H1 (cell line): ENCODE measurements around the gene RMC1. TPM values are rescaled to one million over a fixed set of nuclear protein-coding genes. Genes with fewer than 3 reads are reported as not detected.

Experiments
- HDAC2 ChIP-seq, 2 experiments: fragments of 300-600 bp in 1 of 2; sonication (generic) in 1 of 2; IDR thresholded peaks; 2 replicates each; pipeline ENCODE4 v1.6.1; 2011 to 2012; ENCODE audit warnings: low read depth in 2 of 2, low read length in 2 of 2, mild to moderate bottlenecking in 2 of 2, moderate library complexity in 2 of 2, borderline replicate concordance in 1 of 2, inconsistent platforms in 1 of 2
- SAP30 ChIP-seq: fragments of 300-600 bp; sonication (generic); IDR thresholded peaks from 2 replicates; pipeline ENCODE4 v1.7.1; 2012; ENCODE audit warnings: low read length, moderate library complexity, mild to moderate bottlenecking, inconsistent platforms; ENCODE audit not compliant: insufficient read depth, insufficient replicate concordance
- SP4 ChIP-seq: IDR thresholded peaks from 2 replicates; pipeline ENCODE4 v1.6.1; 2012; ENCODE audit warnings: low read length, inconsistent platforms
- polyA plus RNA-seq, 7 experiments: library from polyadenylated mRNA; depleted of rRNA in 3 of 7; stranded (reverse) in 5 of 7; unstranded in 2 of 7; fragments of >200 nt in 5 of 7; fragments of 200-250 nt in 2 of 7; gene quantifications; 1 replicate in 5 of 7; 2 replicates in 1 of 7; 4 replicates in 1 of 7; pipeline versions ENCODE4 v1.2.1 to v1.2.3, GENCODE V29; 2011 to 2013; ENCODE audit warnings: missing spikeins in 2 of 7, mixed read lengths in 2 of 7
- total RNA-seq: library from RNA; stranded (reverse); fragmentation: NEBNext Ultra II Directional; extraction: Animal tissue kit (Norgen Biotek cat#: 25700); gene quantifications from 2 replicates; pipeline ENCODE4 v1.2.1, GENCODE V29; 2021
- TF ChIP-seq, protein P1 (sequence below), 3 experiments: IDR thresholded peaks; 1 replicate in 2 of 3; 2 replicates in 1 of 3; pipeline versions ENCODE4 v1.5.1 to v1.6.1; 2011; ENCODE audit warnings: low read length in 3 of 3, mild to moderate bottlenecking in 3 of 3, inconsistent platforms in 2 of 3, low read depth in 1 of 3, moderate library complexity in 1 of 3; ENCODE audit not compliant: insufficient read depth in 1 of 3; ENCODE audit errors: control extremely low read depth in 1 of 3

The RMC1 gene
- total and polyA plus RNA-seq, 2 of the 8 experiments (the other 6 are each of a cell fraction or from before 2014, with no cell fraction given), result 16.4 to 20.1 TPM

DNA sequence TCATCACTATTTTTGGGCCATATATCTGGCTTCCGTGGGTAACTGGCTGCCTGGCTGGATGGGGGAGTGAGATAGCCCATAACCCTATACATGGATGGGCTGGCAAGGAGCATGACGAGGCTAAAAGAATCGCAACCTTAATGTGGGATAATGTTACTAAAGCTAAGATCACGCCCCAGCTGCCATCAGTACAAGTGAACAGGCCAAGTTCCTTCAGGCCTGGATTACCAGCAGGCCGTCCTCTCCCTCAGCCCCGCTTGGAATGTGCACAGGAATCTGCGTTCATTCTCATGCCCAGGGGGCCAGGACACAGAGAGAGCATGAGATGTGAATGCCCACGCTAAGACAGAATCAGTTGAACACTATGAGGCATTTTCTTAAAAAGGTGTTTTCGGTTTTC is 34.7 kb downstream of the RMC1 start (continued):
- TF ChIP-seq SP4 (no peak), HDAC2 (IDR thresholded peaks at IDR 0.05; ENCODE audit: borderline replicate concordance in 1 of 2, low read depth in 2 of 2, low read length in 2 of 2) (no peak), SAP30 (no peak)
- TF ChIP-seq, protein P1, sequence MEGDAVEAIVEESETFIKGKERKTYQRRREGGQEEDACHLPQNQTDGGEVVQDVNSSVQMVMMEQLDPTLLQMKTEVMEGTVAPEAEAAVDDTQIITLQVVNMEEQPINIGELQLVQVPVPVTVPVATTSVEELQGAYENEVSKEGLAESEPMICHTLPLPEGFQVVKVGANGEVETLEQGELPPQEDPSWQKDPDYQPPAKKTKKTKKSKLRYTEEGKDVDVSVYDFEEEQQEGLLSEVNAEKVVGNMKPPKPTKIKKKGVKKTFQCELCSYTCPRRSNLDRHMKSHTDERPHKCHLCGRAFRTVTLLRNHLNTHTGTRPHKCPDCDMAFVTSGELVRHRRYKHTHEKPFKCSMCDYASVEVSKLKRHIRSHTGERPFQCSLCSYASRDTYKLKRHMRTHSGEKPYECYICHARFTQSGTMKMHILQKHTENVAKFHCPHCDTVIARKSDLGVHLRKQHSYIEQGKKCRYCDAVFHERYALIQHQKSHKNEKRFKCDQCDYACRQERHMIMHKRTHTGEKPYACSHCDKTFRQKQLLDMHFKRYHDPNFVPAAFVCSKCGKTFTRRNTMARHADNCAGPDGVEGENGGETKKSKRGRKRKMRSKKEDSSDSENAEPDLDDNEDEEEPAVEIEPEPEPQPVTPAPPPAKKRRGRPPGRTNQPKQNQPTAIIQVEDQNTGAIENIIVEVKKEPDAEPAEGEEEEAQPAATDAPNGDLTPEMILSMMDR (IDR thresholded peaks at IDR 0.05; ENCODE audit: control extremely low read depth in 1 of 3, insufficient read depth in 1 of 3, low read depth in 1 of 3, low read length in 3 of 3), result no peak
